ENCODE results near the gene GLRA1.

Gene GLRA1

DNA sequence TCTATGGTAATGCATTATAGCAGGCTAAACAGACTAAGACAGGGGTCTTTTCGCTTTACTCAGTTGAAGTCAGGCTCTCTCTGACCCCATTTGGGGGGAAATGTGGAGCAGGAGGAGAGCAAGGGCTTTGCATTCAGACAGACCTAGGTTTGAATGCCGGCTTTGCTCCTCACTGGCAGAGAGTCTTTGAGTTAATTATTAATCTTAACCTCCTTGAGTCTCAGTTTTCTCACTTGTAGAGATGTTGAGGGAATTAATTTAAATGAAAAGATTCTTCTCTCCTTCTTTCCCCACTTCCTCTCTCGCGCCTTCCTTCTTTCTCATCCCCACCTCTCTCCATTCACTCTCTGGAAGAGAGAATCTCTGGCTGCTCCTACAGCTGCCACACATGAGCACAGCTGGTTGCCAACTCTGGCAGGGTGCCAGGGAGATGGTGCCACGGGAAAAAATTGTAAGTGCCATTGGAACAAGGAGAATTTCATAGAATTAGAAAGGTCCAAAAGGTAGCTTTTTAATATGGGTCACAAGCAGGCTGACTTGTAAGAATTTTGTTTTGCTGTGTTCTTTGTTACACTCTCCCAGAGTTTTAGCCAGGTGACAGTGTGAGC is 25.2 kb upstream of the GLRA1 start:
- Histone ChIP-seq H3K4me2 (ENCODE audit: low read length) (no peak overlapping the region), H3K27ac (ENCODE audit: low read depth, low read length, poor library complexity, severe bottlenecking) (no peak overlapping the region), H3F3A (ENCODE audit: insufficient read depth, low read length) (no peaks in the 10 kb centered on the region), H3K9ac (ENCODE audit: low read length) (no peak overlapping the region), H3K9me3 (ENCODE audit: low read length) (no peaks in the 10 kb centered on the region), H3K4me3 (ENCODE audit: low read depth, low read length, poor library complexity, severe bottlenecking) (no peak overlapping the region), H3K9me2 (ENCODE audit: low read depth, low read length) (no peaks in the 10 kb centered on the region), H4K20me1 (ENCODE audit: insufficient read depth, low read length) (no peaks in the 10 kb centered on the region), H3K36me3 (ENCODE audit: insufficient read depth, low read length) (no peaks in the 10 kb centered on the region), H3K27me3 (ENCODE audit: insufficient read depth, low read length) (no peaks in the 10 kb centered on the region), H2AFZ (ENCODE audit: low read length) (no peak overlapping the region), H3K4me1 (ENCODE audit: insufficient read depth, low read length, severe bottlenecking) (no peaks in the 10 kb centered on the region), H3K79me2 (ENCODE audit: insufficient read depth, low read length) (no peaks in the 10 kb centered on the region)
- no peak for TF ChIP-seq EZH2 (IDR thresholded peaks at IDR 0.05; ENCODE audit: borderline replicate concordance, low read length)
- TF ChIP-seq CTCF (IDR thresholded peaks at IDR 0.05; ENCODE audit: low read length) = no peak

GRCh38 chr5:151949113-151949512 is 24.5 kb upstream of the GLRA1 start:
- H3K9me2 ChIP-seq (ENCODE audit: low read depth, low read length) = no peaks in the 10 kb centered on the region
- H3K4me2 ChIP-seq (ENCODE audit: low read length) = no peak overlapping the region
- H3K9ac ChIP-seq (ENCODE audit: low read length) = no peak overlapping the region
- no peaks in the 10 kb centered on the region for H3K4me1 ChIP-seq (ENCODE audit: insufficient read depth, low read length, severe bottlenecking)
- no peaks in the 10 kb centered on the region for H3K36me3 ChIP-seq (ENCODE audit: insufficient read depth, low read length)
- H3F3A ChIP-seq (ENCODE audit: insufficient read depth, low read length) = no peaks in the 10 kb centered on the region
- H3K27ac ChIP-seq (ENCODE audit: low read depth, low read length, poor library complexity, severe bottlenecking) = no peak overlapping the region
- no peaks in the 10 kb centered on the region for H3K9me3 ChIP-seq (ENCODE audit: low read length)
- no peak overlapping the region for H3K4me3 ChIP-seq (ENCODE audit: low read depth, low read length, poor library complexity, severe bottlenecking)
- H3K79me2 ChIP-seq (ENCODE audit: insufficient read depth, low read length) = no peaks in the 10 kb centered on the region
- H4K20me1 ChIP-seq (ENCODE audit: insufficient read depth, low read length) = no peaks in the 10 kb centered on the region
- no peak overlapping the region for H2AFZ ChIP-seq (ENCODE audit: low read length)
- H3K27me3 ChIP-seq (ENCODE audit: insufficient read depth, low read length) = no peaks in the 10 kb centered on the region
- TF ChIP-seq EZH2 (IDR thresholded peaks at IDR 0.05; ENCODE audit: borderline replicate concordance, low read length) (no peak), CTCF (IDR thresholded peaks at IDR 0.05; ENCODE audit: low read length) (no peak)

GRCh38 chr5:151947931-151948608 is 23.4 kb upstream of the GLRA1 start:
- no peaks in the 10 kb centered on the region for H4K20me1 ChIP-seq (ENCODE audit: insufficient read depth, low read length)
- H3K79me2 ChIP-seq (ENCODE audit: insufficient read depth, low read length) = no peaks in the 10 kb centered on the region
- H3K9ac ChIP-seq (ENCODE audit: low read length) = no peak overlapping the region
- H3K4me3 ChIP-seq (ENCODE audit: low read depth, low read length, poor library complexity, severe bottlenecking) = no peak overlapping the region
- no peaks in the 10 kb centered on the region for H3F3A ChIP-seq (ENCODE audit: insufficient read depth, low read length)
- H2AFZ ChIP-seq (ENCODE audit: low read length) = no peak overlapping the region
- H3K4me2 ChIP-seq (ENCODE audit: low read length) = no peak overlapping the region
- H3K9me2 ChIP-seq (ENCODE audit: low read depth, low read length) = no peaks in the 10 kb centered on the region
- no peaks in the 10 kb centered on the region for H3K36me3 ChIP-seq (ENCODE audit: insufficient read depth, low read length)
- H3K4me1 ChIP-seq (ENCODE audit: insufficient read depth, low read length, severe bottlenecking) = no peaks in the 10 kb centered on the region
- no peaks in the 10 kb centered on the region for H3K9me3 ChIP-seq (ENCODE audit: low read length)
- H3K27me3 ChIP-seq (ENCODE audit: insufficient read depth, low read length) = no peaks in the 10 kb centered on the region
- TF ChIP-seq CTCF (IDR thresholded peaks at IDR 0.05; ENCODE audit: low read length) (no peak), EZH2 (IDR thresholded peaks at IDR 0.05; ENCODE audit: borderline replicate concordance, low read length) (no peak)
- H3K27ac ChIP-seq (ENCODE audit: low read depth, low read length, poor library complexity, severe bottlenecking) = no peak overlapping the region
